Putamen (tissue), 1 donor: Measurements from ENCODE around the gene JADE2.

Experiments
- DNase-seq: peaks from one replicate; pipeline ENCODE4 v3.0.0-alpha.2; 2016; ENCODE audit warnings: low spot score

Gene JADE2

GRCh38 chr5:134570365-134570758, 44.9 kb downstream of the JADE2 start:
- no peak for DNase-seq

- no peak for DNase-seq
These were observed 45.4 kb downstream of the JADE2 start for GRCh38 chr5:134570886-134571285.

DNA sequence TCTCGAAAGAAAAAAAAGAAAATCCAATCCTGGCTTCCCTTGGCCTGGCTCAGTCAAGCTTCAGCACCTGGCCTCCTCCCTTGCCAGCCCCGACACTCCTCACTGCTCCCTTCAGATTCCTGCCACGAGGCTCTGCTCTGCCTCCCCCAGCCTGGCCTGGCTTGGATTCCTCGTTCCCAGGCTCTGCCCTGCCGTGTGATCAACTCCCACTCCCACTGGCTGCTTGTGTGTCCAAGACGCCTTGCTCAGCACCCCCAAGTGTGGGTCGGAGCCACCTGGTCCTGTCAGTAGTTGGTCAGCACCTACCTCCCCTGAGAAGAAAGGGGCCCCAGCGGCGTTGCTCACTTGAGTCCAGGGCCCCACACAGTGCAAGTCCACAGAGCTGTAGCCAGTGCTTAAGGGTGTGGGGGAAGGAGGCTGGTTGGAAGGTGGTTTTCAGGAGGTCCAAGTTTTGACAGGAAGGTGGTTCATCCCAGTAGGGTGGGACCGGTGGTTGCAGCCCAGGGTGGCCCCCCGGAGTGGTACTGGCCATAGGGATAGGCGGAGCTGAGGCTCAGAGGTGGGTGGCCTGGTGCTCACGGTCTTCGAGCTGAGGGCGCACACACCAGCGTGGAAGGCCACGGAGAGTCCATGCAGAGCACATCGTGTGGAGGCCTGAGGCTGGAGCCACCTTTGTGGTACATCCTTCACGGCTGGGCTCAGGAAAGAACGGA, 46.4 kb downstream of the JADE2 start:
- DNase-seq = no peak

DNA sequence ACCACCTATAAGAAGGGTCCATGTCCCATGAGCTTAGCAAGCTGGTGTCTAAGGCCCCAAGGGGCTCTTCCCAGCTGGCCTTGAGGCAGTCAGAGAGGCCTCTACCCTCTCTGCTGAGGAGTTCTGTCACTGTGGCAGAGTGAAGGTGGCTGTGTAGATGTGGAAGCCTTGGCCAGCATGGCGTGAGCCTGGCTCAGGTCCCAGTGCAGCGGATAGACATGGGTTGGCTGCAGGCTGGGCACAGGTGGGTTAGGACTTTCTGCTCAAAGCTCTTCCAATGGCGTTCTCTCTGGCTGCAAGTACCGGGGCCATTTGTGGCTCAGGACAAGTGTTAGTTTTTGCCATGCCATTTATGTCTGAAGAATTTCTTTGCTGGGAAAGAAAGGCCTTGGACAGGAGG, 47.3 kb downstream of the JADE2 start:
- DNase-seq = no peak

- no peak for DNase-seq
These were observed 49.1 kb downstream of the JADE2 start for GRCh38 chr5:134574521-134574920.

DNA sequence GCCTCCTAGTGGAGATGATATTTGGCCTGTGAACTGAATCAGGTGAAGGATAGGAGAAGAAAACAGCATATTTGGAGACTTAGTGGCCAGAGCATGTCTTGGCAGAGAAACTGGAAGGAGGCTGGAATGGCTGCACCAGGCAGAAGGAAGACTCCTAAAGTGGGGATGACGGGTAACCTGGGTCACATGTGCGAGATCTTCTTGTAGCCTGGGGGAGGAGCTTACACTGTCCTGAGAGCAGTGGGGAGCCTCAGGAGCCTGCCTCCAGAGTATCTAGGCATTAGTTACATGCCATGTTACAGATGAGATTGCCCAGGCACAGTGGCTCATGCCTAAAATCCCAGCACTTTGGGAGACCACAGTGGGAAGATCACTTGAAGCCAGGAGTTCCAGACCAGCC, 49.8 kb downstream of the JADE2 start:
- no peak for DNase-seq

- no peak for DNase-seq
These were observed 51.0 kb downstream of the JADE2 start for GRCh38 chr5:134576386-134577021.

- DNase-seq = no peak
These were observed 51.7 kb downstream of the JADE2 start for GRCh38 chr5:134577022-134577795.

- DNase-seq = peak; percentile 59
These were observed 52.5 kb downstream of the JADE2 start for GRCh38 chr5:134577796-134578577.

- DNase-seq = no peak
These were observed 53.3 kb downstream of the JADE2 start for GRCh38 chr5:134578578-134579283.

DNA sequence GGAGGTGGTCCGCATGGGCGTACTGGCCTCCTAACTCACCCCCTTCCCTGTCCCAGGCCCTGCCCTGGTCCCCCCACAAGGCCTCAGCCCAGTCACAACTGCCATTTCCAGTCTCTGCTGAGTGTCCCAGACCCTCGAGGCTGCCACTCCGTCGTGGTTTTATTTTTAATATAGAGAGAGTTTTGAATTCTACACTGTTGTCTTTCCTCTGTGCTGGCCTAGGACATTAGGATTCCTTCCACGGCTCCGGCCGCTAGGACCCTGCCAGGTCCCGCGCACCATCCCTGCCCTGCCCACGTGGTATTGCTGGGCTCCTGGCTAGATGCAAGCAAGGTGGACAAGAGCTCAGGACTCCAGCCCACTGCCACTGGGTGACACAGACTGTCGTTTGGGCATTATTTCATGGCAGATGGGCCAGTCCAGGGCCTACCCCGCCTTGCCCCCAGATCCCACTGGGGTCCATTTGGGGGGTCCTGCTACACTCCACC, 53.9 kb downstream of the JADE2 start:
- DNase-seq = no peak

DNA sequence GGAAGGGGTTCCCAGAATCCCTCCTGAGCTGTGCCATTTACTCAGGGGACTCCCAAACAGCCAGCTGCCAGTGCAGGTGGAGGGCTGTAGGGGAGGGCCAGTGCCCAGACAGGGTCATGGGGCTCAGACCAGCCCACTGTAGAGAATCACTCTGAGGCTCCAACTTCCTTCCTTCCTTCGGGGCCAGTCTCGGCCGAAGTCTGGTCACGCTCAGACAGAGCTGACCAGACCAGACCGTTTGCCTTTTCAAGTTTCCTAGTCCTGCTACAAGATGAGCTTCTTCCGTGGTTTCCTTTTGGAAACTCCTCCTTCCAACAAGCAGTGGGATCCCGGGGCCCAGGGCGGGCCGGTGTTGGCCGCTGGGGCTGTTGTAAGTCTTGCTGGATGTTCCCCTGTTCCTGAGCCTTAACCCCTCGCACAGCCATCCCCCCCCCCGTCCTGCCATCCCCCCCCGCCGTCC, 54.6 kb downstream of the JADE2 start:
- no peak for DNase-seq

DNA sequence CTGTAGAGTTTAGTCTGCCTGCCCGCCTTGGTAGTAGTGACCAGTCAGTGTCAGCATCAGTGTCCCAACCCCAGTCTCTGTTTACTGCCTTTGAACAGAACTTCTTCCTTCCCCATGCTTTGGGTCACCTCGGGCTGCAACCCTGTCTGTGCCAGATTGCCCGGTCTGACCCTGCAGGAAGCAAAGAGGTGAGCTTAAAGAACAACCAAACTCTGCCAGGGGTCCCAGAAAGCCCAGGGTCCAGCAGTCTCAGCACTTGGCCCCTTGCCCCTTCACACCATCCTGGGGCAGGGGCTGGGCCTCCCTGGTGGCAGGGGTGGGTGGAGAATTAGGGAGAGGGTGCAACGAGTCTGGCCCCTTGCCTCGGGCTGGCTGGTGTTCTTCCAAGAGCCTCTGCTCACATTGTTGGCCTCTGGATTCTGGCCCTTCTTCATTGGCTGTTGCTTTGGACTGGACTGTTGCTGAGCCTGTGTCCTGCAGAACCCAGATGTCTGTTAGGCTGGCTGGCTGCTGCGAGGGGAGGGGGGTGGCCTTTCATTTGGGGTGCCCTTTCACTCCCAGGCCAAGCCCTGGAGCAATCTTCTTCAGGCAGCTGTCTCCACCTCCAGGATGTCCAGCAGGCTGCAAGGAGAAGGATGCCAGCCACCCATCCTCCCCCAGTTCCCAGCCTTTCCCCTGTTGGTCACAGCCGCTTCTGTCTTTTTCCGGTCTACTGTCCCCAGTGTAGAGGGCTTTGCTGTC, 55.9 kb downstream of the JADE2 start:
- no peak for DNase-seq

DNA sequence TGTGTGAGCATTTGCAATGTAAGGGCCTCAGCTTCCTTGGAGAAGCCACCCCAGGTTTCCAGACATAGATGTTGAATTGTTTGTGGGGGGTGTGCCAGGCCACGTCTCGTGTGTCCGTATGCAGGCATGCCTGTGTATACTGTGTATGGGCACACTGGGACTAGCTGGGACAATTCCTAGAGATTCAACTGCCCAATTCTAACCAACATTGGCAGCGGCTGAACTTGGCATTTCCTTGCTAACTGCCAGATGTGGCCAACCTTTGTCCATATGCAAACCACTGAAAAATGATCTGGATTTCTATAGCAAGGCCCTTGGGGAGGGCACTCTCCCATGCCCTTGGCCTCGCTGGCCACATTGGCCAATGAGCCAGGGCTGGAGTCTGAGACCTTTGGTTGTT, 56.8 kb downstream of the JADE2 start:
- no peak for DNase-seq

DNA sequence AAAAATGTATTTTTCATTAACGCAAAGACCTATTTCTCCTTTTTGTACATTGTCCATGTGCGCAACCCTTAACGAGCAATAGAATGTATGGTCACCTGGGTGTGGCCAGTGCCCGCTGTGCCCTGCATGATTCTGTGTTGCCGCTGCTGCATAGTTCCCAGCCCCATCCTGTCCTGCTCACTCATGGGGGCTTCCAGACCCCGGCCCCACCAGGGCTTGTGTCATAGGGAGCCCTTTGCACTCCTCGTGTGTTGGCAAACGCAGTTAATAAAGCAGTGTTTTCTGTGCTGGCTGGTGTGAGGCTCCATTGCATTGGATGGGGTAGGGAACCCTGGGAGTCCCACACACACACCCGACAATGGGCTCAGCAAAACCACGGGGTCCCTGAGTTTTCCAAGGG, 57.5 kb downstream of the JADE2 start:
- no peak for DNase-seq

DNA sequence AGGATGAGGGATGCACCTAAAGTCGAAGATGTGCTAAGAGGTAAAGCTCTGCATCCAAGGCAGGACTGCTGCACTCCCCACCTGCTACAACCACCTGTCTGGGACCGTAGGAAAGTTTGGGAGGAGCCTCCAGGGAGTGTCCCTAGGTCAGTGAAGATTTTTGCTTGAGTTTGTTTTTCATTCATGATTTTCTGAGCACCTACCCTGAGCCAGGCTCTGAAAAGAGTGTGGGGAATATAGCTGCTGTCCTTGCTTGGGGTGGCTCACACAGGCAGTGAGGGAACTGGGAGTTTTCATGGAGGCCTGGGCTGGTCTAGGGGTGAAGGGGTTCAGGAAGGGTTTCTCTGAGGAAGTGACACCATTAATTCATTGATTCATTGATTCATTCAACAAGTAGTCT, 58.3 kb downstream of the JADE2 start:
- DNase-seq = no peak

- DNase-seq = no peak
These were observed 59.2 kb downstream of the JADE2 start for GRCh38 chr5:134584662-134585061.

DNA sequence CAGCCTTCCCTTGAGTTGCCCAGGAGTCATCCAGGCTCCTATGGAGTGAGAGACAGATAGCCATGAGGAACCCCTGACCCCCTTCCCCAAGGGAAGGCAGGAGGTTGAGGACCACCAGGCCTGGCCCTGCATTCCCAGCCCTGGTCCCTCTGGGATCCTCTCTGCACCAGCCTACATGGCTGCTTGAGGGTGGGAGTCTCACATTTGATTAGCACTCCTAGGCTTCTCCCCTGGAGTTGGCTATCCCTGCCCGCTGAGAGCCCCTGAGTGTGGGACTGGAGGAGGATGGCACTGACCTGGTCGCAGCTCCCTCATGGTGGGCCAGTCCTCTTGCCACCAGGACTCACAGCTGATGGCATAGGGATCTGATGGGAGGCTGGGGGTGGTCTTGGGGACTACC, 60.5 kb downstream of the JADE2 start:
- no peak for DNase-seq

DNA sequence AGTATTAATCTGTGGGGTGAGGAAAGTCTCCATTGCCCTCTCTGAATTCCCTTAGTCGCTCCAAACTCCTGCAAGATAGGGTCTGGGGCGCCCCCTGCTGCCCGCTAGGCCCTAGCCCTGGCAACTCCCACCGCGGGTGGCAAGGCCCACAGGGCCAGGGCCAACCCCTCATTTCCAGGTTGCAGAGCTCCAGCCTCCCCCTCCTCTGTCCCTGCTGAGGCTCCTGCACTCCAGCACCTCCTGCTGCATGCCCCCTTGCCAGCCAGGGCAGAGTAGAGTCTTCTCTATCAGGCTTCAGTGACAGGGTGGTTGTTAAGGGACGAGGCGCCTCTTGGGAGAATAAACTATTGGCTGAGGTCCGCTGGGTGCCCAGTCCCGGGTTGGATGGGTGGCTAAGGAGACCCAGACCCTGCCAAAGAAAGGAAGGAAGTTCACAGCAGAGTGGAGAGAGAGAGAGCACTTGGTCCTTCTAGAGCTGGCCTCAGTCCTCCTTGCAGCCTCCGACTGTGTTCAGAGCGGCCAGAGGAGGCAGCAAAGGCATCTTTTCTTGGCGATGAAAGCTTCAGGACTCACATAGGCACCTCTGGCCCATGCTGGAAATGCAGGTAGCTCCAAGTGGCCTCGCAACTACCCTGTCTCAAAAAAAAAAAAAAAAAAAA, 61.5 kb downstream of the JADE2 start:
- peak; percentile 52 for DNase-seq

DNA sequence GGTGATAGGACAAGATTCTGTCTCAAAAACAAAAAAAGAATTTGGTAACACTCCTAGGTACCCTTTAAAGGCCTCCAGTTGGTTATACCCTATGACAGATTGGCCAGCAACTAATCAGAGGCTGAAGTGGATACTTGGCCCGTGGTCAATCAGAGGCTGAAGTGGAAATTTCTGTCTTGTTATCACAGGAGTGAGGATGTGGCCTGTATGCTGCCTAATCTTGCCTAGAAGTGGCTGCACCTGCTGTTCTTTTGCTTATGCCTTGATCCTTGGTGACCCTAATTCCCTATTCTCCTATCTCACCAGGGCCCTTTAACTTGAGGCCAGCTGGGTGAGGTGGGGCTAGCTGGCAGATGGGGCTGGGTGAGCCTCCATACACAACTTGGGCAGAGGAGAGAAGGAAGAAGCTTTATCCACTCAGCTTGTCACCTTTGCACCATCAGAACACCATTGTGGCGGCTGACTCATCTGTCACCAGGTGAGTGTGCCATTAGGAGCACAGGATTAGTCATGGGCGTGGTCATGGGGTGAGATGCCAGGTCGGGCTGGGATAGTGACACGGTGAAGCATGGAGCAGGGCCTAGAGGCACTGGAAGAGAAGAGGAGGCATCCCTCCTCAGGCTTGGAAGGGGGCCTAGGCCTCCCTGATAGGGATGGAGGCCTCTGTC, 65.7 kb downstream of the JADE2 start:
- no peak for DNase-seq
